Suprapubic skin (tissue), 4 donors: ENCODE data around the gene ELL. TPM values are rescaled to one million over a fixed set of nuclear protein-coding genes. Genes with fewer than 3 reads are reported as not detected.

Source experiments
- DNase-seq, 2 donors: peaks; one replicate each; pipeline ENCODE4 v3.0.0-alpha.2; 2019; ENCODE audit warnings: low spot score in 2 of 2
- H3K27ac ChIP-seq: fragments of 200-600 bp; sonication (generic); one replicate; pipeline ENCODE4 v1.5.1; 2019
- H3K27me3 ChIP-seq: fragments of 200-600 bp; sonication (generic); one replicate; pipeline ENCODE4 v1.5.1; 2019
- H3K36me3 ChIP-seq: fragments of 200-600 bp; sonication (generic); one replicate; pipeline ENCODE4 v1.5.1; 2019
- H3K4me1 ChIP-seq: fragments of 200-600 bp; sonication (generic); one replicate; pipeline ENCODE4 v1.5.1; 2019
- H3K4me3 ChIP-seq: fragments of 200-600 bp; sonication (generic); one replicate; pipeline ENCODE4 v1.5.1; 2019; ENCODE audit warnings: mild to moderate bottlenecking
- H3K9me3 ChIP-seq: fragments of 200-600 bp; sonication (generic); one replicate; pipeline ENCODE4 v1.5.1; 2019
- CTCF ChIP-seq, 2 donors: fragments of 200-600 bp in 1 of 2; fragments of 450-650 bp in 1 of 2; sonication (generic) in 1 of 2; IDR thresholded peaks; one replicate each; pipeline ENCODE4 v1.5.1; 2016 to 2019; ENCODE audit warnings: antibody characterized with exemption in 2 of 2, mild to moderate bottlenecking in 1 of 2, moderate library complexity in 1 of 2
- EP300 ChIP-seq: sonication (generic); formaldehyde crosslinking; IDR thresholded peaks from one replicate; pipeline ENCODE4 v1.6.1; 2017; ENCODE audit warnings: antibody characterized with exemption
- POLR2A ChIP-seq, 2 donors: fragments of 450-650 bp; IDR thresholded peaks; one replicate each; pipeline ENCODE4 v1.6.1; 2017; ENCODE audit warnings: antibody characterized with exemption in 2 of 2, mild to moderate bottlenecking in 2 of 2, moderate library complexity in 2 of 2
- POLR2AphosphoS5 ChIP-seq, 3 donors: sonication (generic); formaldehyde crosslinking; IDR thresholded peaks; one replicate each; pipeline ENCODE4 v1.6.1; 2017; ENCODE audit warnings: antibody characterized with exemption in 3 of 3
- WGBS: methylation state at CpG from one replicate; pipeline ENCODE4 v1.1.5; 2018; 5-methylcytosine and 5-hydroxymethylcytosine counted together
- total RNA-seq, 4 donors: library from RNA; depleted of rRNA; stranded (reverse); fragments of >200 nt; gene quantifications; one replicate each; pipeline ENCODE4 v1.1.0, GENCODE V29; 2016

The ELL gene
- total RNA-seq, 4 donors from 2014 or later: 27.0 to 59.5 (median 36.9) TPM

- WGBS: 63% methylated on average over 2 of the region's 13 CpGs
- DNase-seq: no peak
- H3K36me3 ChIP-seq: no peaks in the 10 kb centered on the region
- H3K9me3 ChIP-seq: no peaks in the 10 kb centered on the region
- no peak for TF ChIP-seq EP300
- TF ChIP-seq POLR2AphosphoS5 (IDR thresholded peaks at IDR 0.05): no peak
- no peak for TF ChIP-seq CTCF (IDR thresholded peaks at IDR 0.05)
- no peak for TF ChIP-seq POLR2A (IDR thresholded peaks at IDR 0.05)
- peaks cover 53% of the 10 kb centered on the region for H3K4me1 ChIP-seq
- H3K27me3 ChIP-seq: no peaks in the 10 kb centered on the region
- no peak overlapping the region for H3K4me3 ChIP-seq
- H3K27ac ChIP-seq: no peak overlapping the region
Measured at GRCh38 chr19:18432275-18433014, 89.4 kb downstream of the ELL start.

- H3K36me3 ChIP-seq: no peaks in the 10 kb centered on the region
- peaks cover 47% of the 10 kb centered on the region for H3K4me1 ChIP-seq
- H3K27ac ChIP-seq: no peak overlapping the region
- H3K9me3 ChIP-seq: no peaks in the 10 kb centered on the region
- no peaks in the 10 kb centered on the region for H3K27me3 ChIP-seq
- H3K4me3 ChIP-seq: no peak overlapping the region
- no peak for DNase-seq
- no peak for TF ChIP-seq CTCF (IDR thresholded peaks at IDR 0.05)
- WGBS: 91% methylated on average over 15 of the region's 34 CpGs
Measured at GRCh38 chr19:18431351-18432197, 90.3 kb downstream of the ELL start.

- TF ChIP-seq POLR2A (IDR thresholded peaks at IDR 0.05) (no peak), CTCF (IDR thresholded peaks at IDR 0.05) (no peak), POLR2AphosphoS5 (IDR thresholded peaks at IDR 0.05) (no peak), EP300 (no peak)
- Histone ChIP-seq H3K27me3 (no peaks in the 10 kb centered on the region), H3K4me1 (peaks cover 50% of the 10 kb centered on the region), H3K36me3 (no peaks in the 10 kb centered on the region), H3K4me3 (no peak overlapping the region), H3K9me3 (no peaks in the 10 kb centered on the region), H3K27ac (no peak overlapping the region)
- 87% methylated on average over 7 of the region's 21 CpGs for WGBS
- DNase-seq: no peak
Measured at GRCh38 chr19:18430417-18431144, 91.3 kb downstream of the ELL start.

GRCh38 chr19:18429717-18430416 is 92.0 kb downstream of the ELL start:
- Histone ChIP-seq H3K9me3 (no peaks in the 10 kb centered on the region), H3K27me3 (no peaks in the 10 kb centered on the region), H3K4me1 (peaks cover 57% of the 10 kb centered on the region), H3K4me3 (peak overlapping the region; percentile 47), H3K36me3 (no peaks in the 10 kb centered on the region), H3K27ac (peak overlapping the region; percentile 79)
- TF ChIP-seq POLR2A (IDR thresholded peaks at IDR 0.05) (no peak), POLR2AphosphoS5 (IDR thresholded peaks at IDR 0.05) (no peak), CTCF (IDR thresholded peaks at IDR 0.05) (no peak), EP300 (no peak)
- WGBS: 74% methylated on average over 9 of the region's 13 CpGs
- no peak for DNase-seq
